ENCODE measurements around the gene KMT2D. TPM values are rescaled to one million over a fixed set of nuclear protein-coding genes. Genes with fewer than 3 reads are reported as not detected.
"Not testable (repeated sequence)": the region's sequence is repeated elsewhere in the genome, so short reads cannot be mapped to it uniquely, and the experiment has no call there.

Gene KMT2D
- total RNA-seq, 2 experiments from 2014 or later: 48.3 to 58.2 TPM

DNA sequence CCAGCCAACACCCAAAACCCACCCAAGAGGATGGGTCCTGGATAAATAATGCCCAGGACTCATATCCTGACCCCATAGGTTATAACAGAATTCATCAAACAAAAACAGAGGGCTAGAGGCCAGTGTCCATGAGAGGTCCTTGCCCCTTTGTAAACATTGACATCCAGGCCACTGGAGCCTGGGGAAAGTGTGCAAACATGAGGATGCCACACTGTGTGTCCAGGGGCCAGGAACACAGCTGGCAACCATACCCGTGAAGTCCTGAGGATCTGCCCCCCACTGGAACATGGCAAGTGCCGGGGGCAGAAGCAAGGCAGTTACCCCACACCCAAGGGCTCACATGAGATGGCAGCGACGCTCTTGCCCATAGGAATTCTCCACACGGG lies 4.2 kb upstream of the KMT2D start:
- Mint-ChIP-seq H3K27me3 (no peaks in the 10 kb centered on the region), H3K4me3 (no peak overlapping the region), H3K36me3 (ENCODE audit: low read depth) (peaks cover 12% of the 10 kb centered on the region), H3K9me3 (ENCODE audit: low read depth) (no peaks in the 10 kb centered on the region), H3K4me1 (peaks cover 19% of the 10 kb centered on the region), H3K27ac (no peak overlapping the region)
- ATAC-seq: no peak
- intact Hi-C loops (cut with DNase I, micrococcal nuclease): loop anchor here (1.0 to 5.0 kb wide), 7 partner anchors 28 to 258 kb away; partner anchors contain the start of genes TROAP (in 1 of the 2), TUBA1A (in 1 of the 2) and TUBA1B (in 1 of the 2)
- DNase-seq: no peak
- ChIA-PET POLR2A (interaction anchor here (0.6 to 2.0 kb wide), 3 partner anchors 65 to 170 kb away, joined by 3 to 9 read pairs (median 6); no protein-coding TSS in a partner anchor), CTCF (interaction anchor here (0.6 to 7.1 kb wide), 40 partner anchors 9 to 277 kb away, joined by 3 to 124 read pairs (median 4); partner anchors contain the start of genes DDX23, DHH, LMBR1L and TUBA1B)

- H3K9me3 Mint-ChIP-seq (ENCODE audit: low read depth); ATAC-seq; H3K27ac Mint-ChIP-seq; DNase-seq; H3K27me3 Mint-ChIP-seq; POLR2A ChIA-PET: not testable (repeated sequence)
- CTCF ChIA-PET: interaction anchor here (1.6 to 7.1 kb wide), 4 partner anchors 12 to 204 kb away, joined by 4 to 124 read pairs (median 62); partner anchors contain the start of gene DHH
- peaks cover 31% of the 10 kb centered on the region for H3K4me1 Mint-ChIP-seq
- peak overlapping the region; percentile 95 for H3K4me3 Mint-ChIP-seq
- intact Hi-C loops (cut with DNase I, micrococcal nuclease): loop anchor here (1.0 to 5.0 kb wide), 5 partner anchors 7 to 260 kb away; partner anchors contain the start of genes RHEBL1 (in 1 of the 2), TROAP (in 1 of the 2), TUBA1A (in 1 of the 2) and TUBA1B (in 1 of the 2)
- H3K36me3 Mint-ChIP-seq (ENCODE audit: low read depth): peaks cover 16% of the 10 kb centered on the region
Observed at GRCh38 chr12:49061916-49062315, 1.3 kb upstream of the KMT2D start.

- H3K27ac Mint-ChIP-seq: peak overlapping the region; percentile 95
- H3K4me3 Mint-ChIP-seq: peak overlapping the region; percentile 95
- POLR2A ChIA-PET: no interaction called here
Observed at GRCh38 chr12:49061157-49061650, 610 bp upstream of the KMT2D start.

DNA sequence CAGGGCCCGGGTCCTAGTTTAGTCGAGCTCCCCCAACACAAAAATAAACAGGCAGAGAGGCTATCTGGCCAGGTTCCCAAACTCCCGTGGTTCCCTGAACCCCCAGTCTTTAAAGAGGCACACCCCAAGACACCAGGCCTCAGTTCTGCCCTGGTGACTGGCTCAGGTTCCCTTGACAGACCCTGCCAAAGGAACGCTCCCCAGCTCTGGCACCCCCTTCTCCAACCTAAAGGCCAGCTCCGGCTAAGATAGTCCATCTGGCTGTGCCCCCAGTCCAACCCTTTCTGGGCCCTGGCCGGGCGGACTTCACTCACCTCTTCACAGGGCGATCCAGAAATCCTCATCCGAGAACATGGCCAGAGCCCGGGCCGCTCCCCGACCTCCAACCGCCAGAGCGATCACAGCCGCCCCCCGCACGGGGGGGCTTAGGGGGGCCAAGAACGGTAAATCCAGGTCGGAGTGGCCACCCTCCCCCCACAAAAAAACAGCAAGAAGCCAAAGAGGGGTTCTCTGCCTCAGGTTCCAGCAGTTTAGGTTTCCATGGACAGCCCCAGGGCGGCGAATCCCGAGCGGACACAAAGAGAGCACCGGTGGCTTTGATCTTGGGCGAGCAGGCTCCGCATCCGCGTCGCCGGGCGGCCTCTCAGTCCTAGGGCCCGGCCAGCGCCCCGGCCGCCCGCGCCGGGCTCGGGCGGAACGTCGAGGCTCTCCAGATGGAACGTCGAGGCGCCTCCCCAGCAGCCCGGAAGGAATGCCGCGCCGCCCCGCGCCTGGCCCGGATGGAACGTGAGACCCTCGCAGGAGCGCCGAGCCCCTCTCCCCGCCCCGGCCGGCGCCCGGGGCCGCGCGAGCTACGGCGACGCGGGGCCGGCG lies 1.1 kb downstream of the KMT2D start:
- Mint-ChIP-seq H3K9me3 (ENCODE audit: low read depth) (no peaks in the 10 kb centered on the region), H3K4me3 (peak overlapping the region; percentile 98), H3K27me3 (no peaks in the 10 kb centered on the region), H3K4me1 (peaks cover 53% of the 10 kb centered on the region), H3K36me3 (ENCODE audit: low read depth) (peaks cover 25% of the 10 kb centered on the region), H3K27ac (peak overlapping the region; percentile 90)
- ATAC-seq (no peak), DNase-seq (peak; percentile 57)
- ChIA-PET POLR2A (interaction anchor here (0.5 to 2.0 kb wide), 4 partner anchors 10 to 72 kb away, joined by 3 to 8 read pairs (median 4); partner anchors contain the start of genes RHEBL1 and TUBA1B), CTCF (interaction anchor here (0.6 to 2.9 kb wide), 6 partner anchors 10 to 63 kb away, joined by 3 to 21 read pairs (median 4); partner anchors contain the start of gene RHEBL1)
- intact Hi-C loops (cut with DNase I, micrococcal nuclease): loop anchor here (1.0 to 5.0 kb wide), 10 partner anchors 10 to 263 kb away; partner anchors contain the start of genes PRKAG1 (in 2 of the 2), DDX23 (in 1 of the 2), RHEBL1 (in 1 of the 2) and TROAP (in 1 of the 2)

More at GRCh38 chr12:49061157-49061650, 610 bp upstream of the KMT2D start:
- DNase-seq (no peak), ATAC-seq (no peak)
- Mint-ChIP-seq H3K4me1 (peaks cover 38% of the 10 kb centered on the region), H3K27me3 (no peaks in the 10 kb centered on the region), H3K36me3 (ENCODE audit: low read depth) (peaks cover 16% of the 10 kb centered on the region), H3K9me3 (ENCODE audit: low read depth) (no peaks in the 10 kb centered on the region)
- intact Hi-C loops (cut with DNase I, micrococcal nuclease): loop anchor here (1.0 to 5.0 kb wide), 5 partner anchors 8 to 261 kb away; partner anchors contain the start of genes RHEBL1 (in 1 of the 2), TROAP (in 1 of the 2), TUBA1A (in 1 of the 2) and TUBA1B (in 1 of the 2)
- CTCF ChIA-PET: interaction anchor here (0.5 to 7.1 kb wide), 2 partner anchors 26 to 61 kb away, joined by 3 to 102 read pairs; no protein-coding TSS in a partner anchor

- DNase-seq (no peak), ATAC-seq (no peak)
- Mint-ChIP-seq H3K4me1 (peaks cover 52% of the 10 kb centered on the region), H3K36me3 (ENCODE audit: low read depth) (peaks cover 24% of the 10 kb centered on the region), H3K27me3 (no peaks in the 10 kb centered on the region), H3K27ac (peak overlapping the region; percentile 90), H3K4me3 (peak overlapping the region; percentile 98), H3K9me3 (ENCODE audit: low read depth) (no peaks in the 10 kb centered on the region)
- CTCF ChIA-PET: interaction anchor here (0.6 to 2.9 kb wide), 7 partner anchors 11 to 62 kb away, joined by 3 to 21 read pairs (median 5); partner anchors contain the start of gene RHEBL1
- POLR2A ChIA-PET: interaction anchor here (0.5 to 2.0 kb wide), 5 partner anchors 11 to 72 kb away, joined by 3 to 8 read pairs (median 4); partner anchors contain the start of genes RHEBL1 and TUBA1B
- intact Hi-C loops (cut with DNase I, micrococcal nuclease): loop anchor here in 1 of 2 experiments (5.0 kb wide), 1 partner anchor 42 kb away; the partner anchor contains the start of gene PRKAG1
Observed at GRCh38 chr12:49059045-49059298, 1.6 kb downstream of the KMT2D start.

GRCh38 chr12:49058366-49059044 lies 2.1 kb downstream of the KMT2D start:
- Mint-ChIP-seq H3K9me3 (ENCODE audit: low read depth) (no peaks in the 10 kb centered on the region), H3K4me3 (peak overlapping the region; percentile 98), H3K36me3 (ENCODE audit: low read depth) (peaks cover 24% of the 10 kb centered on the region), H3K27ac (peak overlapping the region; percentile 90), H3K4me1 (peaks cover 50% of the 10 kb centered on the region), H3K27me3 (no peaks in the 10 kb centered on the region)
- DNase-seq (peak; percentile 18), ATAC-seq (no peak)
- ChIA-PET POLR2A (interaction anchor here (0.5 to 2.0 kb wide), 4 partner anchors 11 to 73 kb away, joined by 3 to 8 read pairs (median 4); partner anchors contain the start of genes RHEBL1 and TUBA1B), CTCF (interaction anchor here (0.7 to 2.9 kb wide), 10 partner anchors 10 to 235 kb away, joined by 3 to 21 read pairs (median 4); partner anchors contain the start of gene RHEBL1)
- intact Hi-C loops (cut with DNase I, micrococcal nuclease): loop anchor here in 1 of 2 experiments (5.0 kb wide), 1 partner anchor 41 kb away; the partner anchor contains the start of gene PRKAG1

DNA sequence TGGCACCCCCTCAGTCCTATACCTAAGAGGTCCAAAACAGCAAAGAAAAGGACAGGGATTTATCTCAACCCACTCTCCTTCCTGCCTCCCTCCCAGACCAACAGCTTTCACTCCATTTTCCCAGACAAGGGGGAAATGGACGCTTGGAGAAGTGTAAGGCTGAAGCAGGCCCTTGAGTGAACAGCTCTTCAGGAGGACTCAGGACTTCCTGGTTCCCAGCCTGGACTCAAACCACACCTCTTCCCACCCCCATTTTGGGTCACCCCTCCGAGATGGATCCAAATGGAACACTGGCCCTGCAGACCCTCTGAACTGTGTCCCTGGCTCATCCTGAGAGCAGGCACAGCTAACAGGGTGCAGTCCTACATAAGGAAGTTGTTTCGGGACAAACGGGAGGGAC lies 2.7 kb downstream of the KMT2D start:
- ATAC-seq (no peak), DNase-seq (no peak)
- Mint-ChIP-seq H3K36me3 (ENCODE audit: low read depth) (peaks cover 30% of the 10 kb centered on the region), H3K4me1 (peaks cover 50% of the 10 kb centered on the region), H3K27me3 (no peaks in the 10 kb centered on the region), H3K4me3 (peak overlapping the region; percentile 98), H3K27ac (peak overlapping the region; percentile 90), H3K9me3 (ENCODE audit: low read depth) (no peaks in the 10 kb centered on the region)
- ChIA-PET POLR2A (interaction anchor here (1.6 to 2.0 kb wide), 2 partner anchors 12 to 69 kb away, joined by 4 to 8 read pairs; partner anchors contain the start of gene RHEBL1), CTCF (interaction anchor here (0.6 to 2.9 kb wide), 9 partner anchors 12 to 263 kb away, joined by 3 to 21 read pairs (median 4); partner anchors contain the start of gene RHEBL1)
- intact Hi-C loops (cut with DNase I, micrococcal nuclease): loop anchor here in 1 of 2 experiments (5.0 kb wide), 1 partner anchor 41 kb away; the partner anchor contains the start of gene PRKAG1

GRCh38 chr12:49055978-49056754 lies 4.4 kb downstream of the KMT2D start:
- ChIA-PET POLR2A (interaction anchor here (0.5 to 1.4 kb wide), 3 partner anchors 13 to 75 kb away, joined by 3 read pairs; partner anchors contain the start of gene TUBA1B), CTCF (interaction anchor here (0.5 to 2.2 kb wide), 15 partner anchors 8 to 120 kb away, joined by 3 to 14 read pairs (median 4); partner anchors contain the start of gene RHEBL1)
- Mint-ChIP-seq H3K4me3 (peak overlapping the region; percentile 98), H3K27me3 (no peaks in the 10 kb centered on the region), H3K4me1 (peaks cover 44% of the 10 kb centered on the region), H3K36me3 (ENCODE audit: low read depth) (peaks cover 45% of the 10 kb centered on the region), H3K27ac (peak overlapping the region; percentile 90), H3K9me3 (ENCODE audit: low read depth) (no peaks in the 10 kb centered on the region)
- ATAC-seq (peak; percentile 81), DNase-seq (peak; percentile 72)
- intact Hi-C loops (cut with DNase I, micrococcal nuclease): loop anchor here (1.0 to 5.0 kb wide), 2 partner anchors 39 to 100 kb away; partner anchors contain the start of gene PRKAG1 (in 1 of the 2)

DNA sequence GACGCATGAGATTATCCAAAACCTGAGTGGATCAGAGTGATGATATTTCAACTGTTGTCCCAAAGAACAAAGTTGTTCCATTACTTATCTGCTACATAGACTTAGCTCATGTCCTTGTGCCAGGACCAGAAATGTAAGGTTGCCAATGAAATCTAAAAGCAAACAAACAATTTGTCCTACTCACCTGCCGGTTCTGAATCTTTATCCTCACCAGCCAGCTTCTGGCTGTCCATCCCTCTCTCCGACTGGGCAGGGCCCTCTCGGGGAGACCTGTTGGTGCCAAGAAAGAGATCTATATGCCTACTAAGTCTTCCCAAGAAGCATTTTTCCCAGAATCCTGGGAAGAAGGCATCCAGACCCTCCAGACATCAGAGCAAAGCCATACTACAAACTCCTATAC lies 5.5 kb downstream of the KMT2D start:
- no peaks in the 10 kb centered on the region for H3K27me3 Mint-ChIP-seq
- H3K27ac Mint-ChIP-seq: no peak overlapping the region
- no peaks in the 10 kb centered on the region for H3K9me3 Mint-ChIP-seq (ENCODE audit: low read depth)
- POLR2A ChIA-PET: no interaction called here
- H3K36me3 Mint-ChIP-seq (ENCODE audit: low read depth): peaks cover 48% of the 10 kb centered on the region
- CTCF ChIA-PET: interaction anchor here (0.8 to 2.2 kb wide), 8 partner anchors 9 to 67 kb away, joined by 3 to 14 read pairs (median 4); partner anchors contain the start of gene RHEBL1
- peaks cover 42% of the 10 kb centered on the region for H3K4me1 Mint-ChIP-seq
- ATAC-seq (no peak), DNase-seq (no peak)
- H3K4me3 Mint-ChIP-seq: no peak overlapping the region
- intact Hi-C loops (cut with DNase I, micrococcal nuclease): loop anchor here in 1 of 2 experiments (5.0 kb wide), 1 partner anchor 38 kb away; the partner anchor contains the start of gene PRKAG1

Measured in activated CD4-positive, alpha-beta T cell treated with anti-CD3 and anti-CD28 coated beads for 36 hours (primary cell).